Panc1 (cell line): Measurements from ENCODE around the gene SEMA3B. TPM values are rescaled to one million over a fixed set of nuclear protein-coding genes. Genes with fewer than 3 reads are reported as not detected.

ENCODE experiments used
- ATAC-seq: fragments of 200-7000 bp; cut with Tn5 transposase; 2 replicates; pipeline ENCODE4 v1.9.1; 2020; ENCODE audit warnings: mild to moderate bottlenecking, moderate library complexity
- BruUV-seq: library from RNA; stranded (reverse); fragments of 400-500 nt; replicated peaks from 2 replicates; lab custom pipeline; 2021; lab: Mats Ljungman, UMichigan
- CTCF ChIA-PET: fragments of 300-600 bp; sonication (Branson Sonifier 250); formaldehyde crosslinking; loops from one replicate; lab custom pipeline; 2022; ENCODE audit warnings: antibody characterized with exemption; lab: Charles Lee
- POLR2A ChIA-PET: fragments of 300-600 bp; sonication (Branson Sonifier 250); formaldehyde crosslinking; loops from one replicate; lab custom pipeline; 2022; ENCODE audit warnings: antibody characterized with exemption; lab: Charles Lee
- DNase-seq: peaks from one replicate; pipeline ENCODE4 v3.0.0-alpha.2; 2010; ENCODE audit warnings: low read depth, low spot score
- H3K27ac ChIP-seq: 2 replicates; pipeline ENCODE4 v1.5.1; 2011; ENCODE audit warnings: mild to moderate bottlenecking, low read length, inconsistent platforms
- H3K27me3 ChIP-seq: fragments of 200-500 bp; sonication (Bioruptor generic); 2 replicates; pipeline ENCODE4 v1.6.0; 2014; ENCODE audit warnings: low read length, inconsistent platforms; ENCODE audit not compliant: control insufficient read depth, insufficient read depth
- H3K36me3 ChIP-seq: fragments of 200-500 bp; sonication (Bioruptor generic); 2 replicates; pipeline ENCODE4 v1.5.1; 2014; ENCODE audit warnings: inconsistent platforms, mild to moderate bottlenecking, low read length, moderate library complexity; ENCODE audit not compliant: control insufficient read depth, insufficient read depth
- H3K4me1 ChIP-seq: 2 replicates; pipeline ENCODE4 v1.5.1; 2011; ENCODE audit warnings: inconsistent platforms, mild to moderate bottlenecking, low read length, moderate library complexity; ENCODE audit not compliant: control insufficient read depth, insufficient read depth
- H3K4me3 ChIP-seq, 2 experiments: 2 replicates each; pipeline ENCODE4 v1.5.1; 2011 to 2012; ENCODE audit warnings: low read depth in 2 of 2, low read length in 2 of 2, mild to moderate bottlenecking in 2 of 2, inconsistent platforms in 1 of 2, moderate library complexity in 1 of 2
- H3K9me3 ChIP-seq: fragments of 200-500 bp; sonication (Bioruptor generic); 2 replicates; pipeline ENCODE4 v1.5.1; 2014; ENCODE audit warnings: low read depth, mild to moderate bottlenecking, inconsistent platforms, low read length, moderate library complexity; ENCODE audit not compliant: control insufficient read depth, insufficient read depth
- CTCF ChIP-seq: fragments of 450-650 bp; IDR thresholded peaks from 2 replicates; pipeline ENCODE4 v1.5.1; 2017; ENCODE audit warnings: mild to moderate bottlenecking
- POLR2AphosphoS5 ChIP-seq: IDR thresholded peaks from 2 replicates; pipeline ENCODE4 v1.6.1; 2012; ENCODE audit warnings: mild to moderate bottlenecking, low read depth, low read length, moderate library complexity
- REST ChIP-seq, 2 experiments: IDR thresholded peaks; 2 replicates each; pipeline ENCODE4 v1.6.1; 2011 to 2012; ENCODE audit warnings: low read depth in 2 of 2, control low read depth in 1 of 2, low read length in 1 of 2, mild to moderate bottlenecking in 1 of 2, moderate library complexity in 1 of 2; ENCODE audit not compliant: insufficient read depth in 1 of 2
- SIN3A ChIP-seq: IDR thresholded peaks from 2 replicates; pipeline ENCODE4 v1.6.1; 2012; ENCODE audit warnings: low read depth, mild to moderate bottlenecking, low read length, moderate library complexity, borderline replicate concordance; ENCODE audit not compliant: insufficient read depth
- TCF7L2 ChIP-seq: IDR thresholded peaks from 2 replicates; pipeline ENCODE4 v1.6.1; 2011; ENCODE audit warnings: mild to moderate bottlenecking, low read depth, low read length, inconsistent platforms
- in situ Hi-C: cut with HindIII; loops from 2 replicates; pipeline ENCODE4 v1.10.0; 2016; ENCODE audit warnings: low sequenced_read_pairs, low pct_unique_long_range_greater_than_20kb
- intact Hi-C: fragments of 100-400 bp; cut with micrococcal nuclease; formaldehyde crosslinking; loops from one replicate; pipeline ENCODE4 v1.10.0; 2022; ENCODE audit not compliant: unreplicated experiment
- total RNA-seq: library from RNA; stranded (reverse); gene quantifications from one replicate; pipeline ENCODE4 v1.2.1, GENCODE V29; 2021; ENCODE audit not compliant: unreplicated experiment

Gene SEMA3B
- total RNA-seq, 1 experiment from 2014 or later: 1.4 TPM

GRCh38 chr3:50302095-50303012 lies 33.4 kb downstream of the SEMA3B start:
- Histone ChIP-seq H3K27me3 (no peaks in the 10 kb centered on the region), H3K4me3 (no peak overlapping the region), H3K27ac (no peak overlapping the region), H3K4me1 (peaks cover 4% of the 10 kb centered on the region), H3K9me3 (no peaks in the 10 kb centered on the region), H3K36me3 (no peaks in the 10 kb centered on the region)
- intact Hi-C loops (no loop called here), in situ Hi-C loops (no loop called here)
- ChIA-PET CTCF (no interaction called here), POLR2A (no interaction called here)
- no TSS peak for BruUV-seq
- DNase-seq (no peak), ATAC-seq (no peak)
- TF ChIP-seq SIN3A: no peak
- no peak for TF ChIP-seq REST (IDR thresholded peaks at IDR 0.05; ENCODE audit: insufficient read depth in 1 of 2, low read depth in 2 of 2, low read length in 1 of 2)
- TF ChIP-seq POLR2AphosphoS5: no peak
- no peak for TF ChIP-seq TCF7L2
- TF ChIP-seq CTCF: no peak

- Histone ChIP-seq H3K27ac (no peak within 1 kb of the TSS), H3K27me3 (no peaks in the 10 kb centered on the region), H3K36me3 (no peaks in the 10 kb centered on the region), H3K4me3 (no peak within 1 kb of the TSS), H3K4me1 (peaks cover 3% of the 10 kb centered on the region), H3K9me3 (no peaks in the 10 kb centered on the region)
- DNase-seq (no peak), ATAC-seq (no peak)
- in situ Hi-C loops (no loop called here), intact Hi-C loops (no loop called here)
- no TSS peak for BruUV-seq
- no peak; the same call in 1 of the 2 replicates for TF ChIP-seq CTCF
- no peak for TF ChIP-seq TCF7L2
- no peak for TF ChIP-seq SIN3A
- TF ChIP-seq POLR2AphosphoS5: no peak
- no peak for TF ChIP-seq REST (IDR thresholded peaks at IDR 0.05; ENCODE audit: insufficient read depth in 1 of 2, low read depth in 2 of 2, low read length in 1 of 2)
- CTCF ChIA-PET: no interaction called here
- POLR2A ChIA-PET: no interaction called here
Measured at GRCh38 chr3:50303013-50303815, 34.3 kb downstream of the SEMA3B start, which contains the start of gene HYAL1. TSS of gene HYAL1 (minus strand) at chr3:50303574. CDS start at chr3:50302956, 618 bp downstream.
